HCT116 (cell line): Measurements from ENCODE around the gene CYP3A5. TPM values are rescaled to one million over a fixed set of nuclear protein-coding genes. Genes with fewer than 3 reads are reported as not detected.

ENCODE experiments used
- ATAC-seq: fragments of 200-7000 bp; cut with Tn5 transposase; 2 replicates; pipeline ENCODE4 v1.9.1; 2020; ENCODE audit warnings: mild to moderate bottlenecking, moderate library complexity
- BruUV-seq: library from RNA; stranded (reverse); fragments of 400-500 nt; replicated peaks from 2 replicates; lab custom pipeline; 2021; lab: Mats Ljungman, UMichigan
- CTCF ChIA-PET: fragments of 300-600 bp; sonication (Branson Sonifier 250); formaldehyde crosslinking; loops from one replicate; lab custom pipeline; 2021; ENCODE audit warnings: antibody characterized with exemption; lab: Charles Lee
- POLR2A ChIA-PET: fragments of 300-600, 350-600 bp; sonication (Branson Sonifier 250); formaldehyde crosslinking; loops from one replicate; lab custom pipeline; 2021; ENCODE audit warnings: antibody characterized with exemption; lab: Charles Lee
- RAD21 ChIA-PET, 2 experiments: fragments of 300-600 bp; sonication (Branson Sonifier 250); formaldehyde crosslinking; loops; one replicate each; lab custom pipeline; 2023; ENCODE audit warnings: low total read pairs in 2 of 2; ENCODE audit not compliant: uncharacterized antibody in 2 of 2, unreplicated experiment in 2 of 2, low non-redundant PET in 1 of 2; lab: Charles Lee
- DNase-seq: peaks from one replicate; pipeline ENCODE4 v3.0.0-alpha.2; 2010; ENCODE audit warnings: low read depth, low spot score
- H2AFZ ChIP-seq: fragments of 200-600 bp; shearing (Covaris generic), sonication (generic); 2 replicates; pipeline ENCODE4 v1.6.1; 2017; ENCODE audit warnings: low read depth, mixed run types, mixed read lengths, antibody characterized with exemption, low read length; ENCODE audit not compliant: poor library complexity, severe bottlenecking
- H3K27ac ChIP-seq: 2 replicates; pipeline ENCODE4 v1.5.1; 2012; ENCODE audit warnings: low read depth, low read length
- H3K27me3 ChIP-seq: fragments of 200-600 bp; sonication (generic); 2 replicates; pipeline ENCODE4 v1.6.1; 2016; ENCODE audit warnings: mixed run types, low read length, mixed read lengths; ENCODE audit not compliant: insufficient read depth
- H3K36me3 ChIP-seq, 2 experiments: fragments of 200-500 bp in 1 of 2; fragments of 200-600 bp in 1 of 2; sonication (Bioruptor generic) in 1 of 2; sonication (generic) in 1 of 2; 2 replicates each; pipeline versions ENCODE4 v1.5.1 to v1.6.1; 2014 to 2016; ENCODE audit warnings: low read length in 2 of 2, inconsistent platforms in 1 of 2, mixed read lengths in 1 of 2, mixed run types in 1 of 2; ENCODE audit not compliant: insufficient read depth in 2 of 2, control insufficient read depth in 1 of 2
- H3K4me1 ChIP-seq, 2 experiments: fragments of 200-600 bp in 1 of 2; sonication (generic) in 1 of 2; 2 replicates each; pipeline versions ENCODE4 v1.5.1 to v1.6.1; 2012 to 2017; ENCODE audit warnings: low read length in 2 of 2, inconsistent platforms in 1 of 2, mild to moderate bottlenecking in 1 of 2, mixed read lengths in 1 of 2, mixed run types in 1 of 2, moderate library complexity in 1 of 2; ENCODE audit not compliant: insufficient read depth in 2 of 2, control insufficient read depth in 1 of 2
- H3K4me2 ChIP-seq: fragments of 200-600 bp; sonication (generic); 2 replicates; pipeline ENCODE4 v1.6.1; 2017; ENCODE audit warnings: mixed run types, low read length, mixed read lengths
- H3K4me3 ChIP-seq, 2 experiments: fragments of 200-600 bp in 1 of 2; sonication (generic) in 1 of 2; replicated peaks in 1 of 2; 2 replicates each; pipeline ENCODE4 v1.5.1; 2011 to 2016; ENCODE audit warnings: low read length in 2 of 2, control low read depth in 1 of 2, low read depth in 1 of 2, mild to moderate bottlenecking in 1 of 2, mixed read lengths in 1 of 2, mixed run types in 1 of 2
- H3K79me2 ChIP-seq: fragments of 200-600 bp; sonication (generic); 2 replicates; pipeline ENCODE4 v1.6.1; 2017; ENCODE audit warnings: mild to moderate bottlenecking, mixed run types, low read length, moderate library complexity, mixed read lengths; ENCODE audit not compliant: insufficient read depth
- H3K9ac ChIP-seq: fragments of 200-600 bp; sonication (generic); 2 replicates; pipeline ENCODE4 v1.6.1; 2016; ENCODE audit warnings: low read length, mixed read lengths
- H3K9me2 ChIP-seq: fragments of 200-600 bp; sonication (generic), shearing (Covaris generic); 2 replicates; pipeline ENCODE4 v1.6.1; 2017; ENCODE audit warnings: mixed run types, mild to moderate bottlenecking, moderate library complexity; ENCODE audit not compliant: insufficient read depth
- H3K9me3 ChIP-seq, 2 experiments: fragments of 200-500 bp in 1 of 2; fragments of 200-600 bp in 1 of 2; sonication (Bioruptor generic) in 1 of 2; sonication (generic) in 1 of 2; 2 replicates each; pipeline ENCODE4 v1.6.1; 2014 to 2017; ENCODE audit warnings: low read length in 2 of 2, mixed read lengths in 2 of 2, inconsistent platforms in 1 of 2, low read depth in 1 of 2, mild to moderate bottlenecking in 1 of 2, mixed run types in 1 of 2, moderate library complexity in 1 of 2; ENCODE audit not compliant: control insufficient read depth in 1 of 2, insufficient read depth in 1 of 2
- H4K20me1 ChIP-seq: fragments of 200-600 bp; sonication (generic), shearing (Covaris generic); 2 replicates; pipeline ENCODE4 v1.6.1; 2017; ENCODE audit warnings: mixed run types, mild to moderate bottlenecking, moderate library complexity; ENCODE audit not compliant: insufficient read depth
- CEBPB ChIP-seq: IDR thresholded peaks from 2 replicates; pipeline ENCODE4 v1.6.1; 2012; ENCODE audit warnings: low read depth
- CTCF ChIP-seq, 3 experiments: fragments of 200-600 bp in 1 of 3; sonication (generic) in 1 of 3; IDR thresholded peaks in 2 of 3; conservative IDR thresholded peaks in 1 of 3; 2 replicates each; pipeline ENCODE4 v1.5.1; 2012 to 2017; ENCODE audit warnings: low read depth in 2 of 3, low read length in 2 of 3, antibody characterized with exemption in 1 of 3, borderline replicate concordance in 1 of 3, control low read depth in 1 of 3, mild to moderate bottlenecking in 1 of 3, mixed read lengths in 1 of 3, mixed run types in 1 of 3, moderate library complexity in 1 of 3; ENCODE audit not compliant: insufficient read depth in 1 of 3
- EGR1 ChIP-seq: IDR thresholded peaks from 2 replicates; pipeline ENCODE4 v1.6.1; 2012; ENCODE audit warnings: low read depth
- ELF1 ChIP-seq: IDR thresholded peaks from 2 replicates; pipeline ENCODE4 v1.6.1; 2012; ENCODE audit warnings: low read depth, borderline replicate concordance
- EZH2 ChIP-seq: fragments of 200-600 bp; sonication (generic); IDR thresholded peaks from 2 replicates; pipeline ENCODE4 v1.6.1; 2017; ENCODE audit warnings: antibody characterized with exemption, mixed run types
- EZH2phosphoT487 ChIP-seq: fragments of 200-600 bp; IDR thresholded peaks from 2 replicates; pipeline ENCODE4 v1.6.1; 2018; ENCODE audit warnings: antibody characterized with exemption, borderline replicate concordance
- JUND ChIP-seq: IDR thresholded peaks from 2 replicates; pipeline ENCODE4 v1.6.1; 2012
- MAX ChIP-seq: IDR thresholded peaks from 2 replicates; pipeline ENCODE4 v1.6.1; 2012
- POLR2A ChIP-seq: IDR thresholded peaks from 2 replicates; pipeline ENCODE4 v1.7.0; 2011; ENCODE audit warnings: borderline replicate concordance; ENCODE audit not compliant: insufficient read depth, insufficient read length; ENCODE audit errors: extremely low read depth
- POLR2AphosphoS5 ChIP-seq: IDR thresholded peaks from 2 replicates; pipeline ENCODE4 v1.6.1; 2011; ENCODE audit warnings: mild to moderate bottlenecking, low read depth, low read length, moderate library complexity
- RAD21 ChIP-seq: IDR thresholded peaks from 2 replicates; pipeline ENCODE4 v1.6.1; 2012; ENCODE audit warnings: low read depth, mild to moderate bottlenecking
- SIN3A ChIP-seq: IDR thresholded peaks from 2 replicates; pipeline ENCODE4 v1.6.1; 2012; ENCODE audit warnings: low read depth
- SP1 ChIP-seq: IDR thresholded peaks from 2 replicates; pipeline ENCODE4 v1.6.1; 2012; ENCODE audit warnings: low read depth
- TCF7L2 ChIP-seq: IDR thresholded peaks from 2 replicates; pipeline ENCODE4 v1.7.0; 2011; ENCODE audit warnings: borderline replicate concordance, inconsistent platforms; ENCODE audit not compliant: insufficient read depth, insufficient read length; ENCODE audit errors: extremely low read depth
- ZFX ChIP-seq: fragments of 450-650 bp; IDR thresholded peaks from 2 replicates; pipeline ENCODE4 v1.6.1; 2017
- intact Hi-C: fragments of 100-400 bp; cut with micrococcal nuclease; formaldehyde crosslinking; loops from 2 replicates; pipeline ENCODE4 v1.10.0; 2022
- total RNA-seq: library from RNA; stranded (reverse); gene quantifications from one replicate; pipeline ENCODE4 v1.2.1, GENCODE V29; 2021; ENCODE audit not compliant: unreplicated experiment
- TF ChIP-seq, protein P1 (sequence below): IDR thresholded peaks from 2 replicates; pipeline ENCODE4 v1.6.1; 2012; ENCODE audit warnings: low read depth
- TF ChIP-seq, protein P2 (sequence below): IDR thresholded peaks from 2 replicates; pipeline ENCODE4 v1.6.1; 2012

CYP3A5 gene
- total RNA-seq, 1 experiment from 2014 or later, result 1.5 TPM

GRCh38 chr7:99626661-99627060, 53.1 kb downstream of the CYP3A5 start:
- Histone ChIP-seq H3K9ac (no peak overlapping the region), H3K79me2 (peaks cover 17% of the 10 kb centered on the region), H4K20me1 (peaks cover 5% of the 10 kb centered on the region; the same call in 1 of the 2 replicates), H3K36me3 (peaks cover 38 to 63% of the 10 kb centered on the region in 2 experiments; a peak in 3 of 4 replicates), H3K4me2 (no peak overlapping the region), H3K9me3 (no peaks in the 10 kb centered on the region), H3K27ac (no peak overlapping the region), H3K4me3 (no peak overlapping the region), H3K27me3 (no peaks in the 10 kb centered on the region), H3K4me1 (no peaks in the 10 kb centered on the region), H3K9me2 (no peaks in the 10 kb centered on the region), H2AFZ (no peak overlapping the region)
- no peak for TF ChIP-seq POLR2A
- TF ChIP-seq, protein P1, sequence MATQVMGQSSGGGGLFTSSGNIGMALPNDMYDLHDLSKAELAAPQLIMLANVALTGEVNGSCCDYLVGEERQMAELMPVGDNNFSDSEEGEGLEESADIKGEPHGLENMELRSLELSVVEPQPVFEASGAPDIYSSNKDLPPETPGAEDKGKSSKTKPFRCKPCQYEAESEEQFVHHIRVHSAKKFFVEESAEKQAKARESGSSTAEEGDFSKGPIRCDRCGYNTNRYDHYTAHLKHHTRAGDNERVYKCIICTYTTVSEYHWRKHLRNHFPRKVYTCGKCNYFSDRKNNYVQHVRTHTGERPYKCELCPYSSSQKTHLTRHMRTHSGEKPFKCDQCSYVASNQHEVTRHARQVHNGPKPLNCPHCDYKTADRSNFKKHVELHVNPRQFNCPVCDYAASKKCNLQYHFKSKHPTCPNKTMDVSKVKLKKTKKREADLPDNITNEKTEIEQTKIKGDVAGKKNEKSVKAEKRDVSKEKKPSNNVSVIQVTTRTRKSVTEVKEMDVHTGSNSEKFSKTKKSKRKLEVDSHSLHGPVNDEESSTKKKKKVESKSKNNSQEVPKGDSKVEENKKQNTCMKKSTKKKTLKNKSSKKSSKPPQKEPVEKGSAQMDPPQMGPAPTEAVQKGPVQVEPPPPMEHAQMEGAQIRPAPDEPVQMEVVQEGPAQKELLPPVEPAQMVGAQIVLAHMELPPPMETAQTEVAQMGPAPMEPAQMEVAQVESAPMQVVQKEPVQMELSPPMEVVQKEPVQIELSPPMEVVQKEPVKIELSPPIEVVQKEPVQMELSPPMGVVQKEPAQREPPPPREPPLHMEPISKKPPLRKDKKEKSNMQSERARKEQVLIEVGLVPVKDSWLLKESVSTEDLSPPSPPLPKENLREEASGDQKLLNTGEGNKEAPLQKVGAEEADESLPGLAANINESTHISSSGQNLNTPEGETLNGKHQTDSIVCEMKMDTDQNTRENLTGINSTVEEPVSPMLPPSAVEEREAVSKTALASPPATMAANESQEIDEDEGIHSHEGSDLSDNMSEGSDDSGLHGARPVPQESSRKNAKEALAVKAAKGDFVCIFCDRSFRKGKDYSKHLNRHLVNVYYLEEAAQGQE, result no peak
- TF ChIP-seq EGR1, result no peak
- no peak for TF ChIP-seq ZFX
- TF ChIP-seq SP1, result no peak
- TF ChIP-seq MAX, result no peak
- TF ChIP-seq SIN3A, result no peak
- no peak for TF ChIP-seq RAD21
- TF ChIP-seq, protein P2, sequence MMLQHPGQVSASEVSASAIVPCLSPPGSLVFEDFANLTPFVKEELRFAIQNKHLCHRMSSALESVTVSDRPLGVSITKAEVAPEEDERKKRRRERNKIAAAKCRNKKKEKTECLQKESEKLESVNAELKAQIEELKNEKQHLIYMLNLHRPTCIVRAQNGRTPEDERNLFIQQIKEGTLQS, result no peak
- TF ChIP-seq EZH2phosphoT487, result no peak
- TF ChIP-seq ELF1, result no peak
- no peak for TF ChIP-seq TCF7L2
- no peak for TF ChIP-seq EZH2
- TF ChIP-seq JUND, result no peak
- no peak for TF ChIP-seq CEBPB
- TF ChIP-seq CTCF (IDR thresholded peaks at IDR 0.05 in 2 of 3, conservative IDR thresholded peaks at IDR 0.05 in 1 of 3; ENCODE audit: borderline replicate concordance in 1 of 3, insufficient read depth in 1 of 3, low read depth in 2 of 3, low read length in 2 of 3), result no peak
- no peak for TF ChIP-seq POLR2AphosphoS5
- ChIA-PET RAD21 (no interaction called here), POLR2A (no interaction called here), CTCF (no interaction called here)
- no TSS peak for BruUV-seq
- intact Hi-C loops, result no loop called here
- DNase-seq (no peak), ATAC-seq (no peak)
